ENCODE data around the gene CD44. TPM values are rescaled to one million over a fixed set of nuclear protein-coding genes. Genes with fewer than 3 reads are reported as not detected.

Gene CD44
- total RNA-seq, 4 donors from 2014 or later, result 19.5 to 32.5 (median 29.2) TPM

GRCh38 chr11:35102267-35102666 is 36.7 kb upstream of the CD44 start:
- Histone ChIP-seq H3K27me3 (no peaks in the 10 kb centered on the region), H3K27ac (no peak overlapping the region), H3K9me3 (no peaks in the 10 kb centered on the region), H3K4me1 (peaks cover 16 to 17% of the 10 kb centered on the region in 2 donors), H3K4me3 (no peak overlapping the region), H3K36me3 (no peaks in the 10 kb centered on the region)
- intact Hi-C loops (cut with DNase I; ENCODE audit: low total_unique reads), result no loop called here
- ATAC-seq (no peak), DNase-seq (no peak)
- TF ChIP-seq CTCF (IDR thresholded peaks at IDR 0.05 in 4 of 5, conservative IDR thresholded peaks at IDR 0.05 in 1 of 5) (no peak), POLR2A (IDR thresholded peaks at IDR 0.05) (no peak)
- in situ Hi-C loops (cut with MboI; ENCODE audit: low sequenced_read_pairs in 4 of 4), result no loop called here

GRCh38 chr11:35103366-35104208 is 35.4 kb upstream of the CD44 start:
- DNase-seq, result no peak
- Histone ChIP-seq H3K27me3 (no peaks in the 10 kb centered on the region), H3K9me3 (no peaks in the 10 kb centered on the region), H3K27ac (no peak overlapping the region), H3K36me3 (no peaks in the 10 kb centered on the region), H3K4me3 (no peak overlapping the region), H3K4me1 (peaks cover 15 to 17% of the 10 kb centered on the region in 2 donors)
- intact Hi-C loops (cut with DNase I; ENCODE audit: low total_unique reads), result no loop called here
- in situ Hi-C loops (cut with MboI; ENCODE audit: low sequenced_read_pairs in 4 of 4), result no loop called here
- ATAC-seq, result no peak
- TF ChIP-seq POLR2A (IDR thresholded peaks at IDR 0.05), result no peak
- no peak for TF ChIP-seq CTCF (IDR thresholded peaks at IDR 0.05 in 4 of 5, conservative IDR thresholded peaks at IDR 0.05 in 1 of 5)

GRCh38 chr11:35104655-35105054 is 34.3 kb upstream of the CD44 start:
- no peaks in the 10 kb centered on the region for H3K9me3 ChIP-seq
- H3K4me3 ChIP-seq, result no peak overlapping the region
- H3K4me1 ChIP-seq, result peaks cover 5 to 14% of the 10 kb centered on the region in 2 donors
- H3K27ac ChIP-seq, result no peak overlapping the region
- DNase-seq (no peak), ATAC-seq (no peak)
- intact Hi-C loops (cut with DNase I; ENCODE audit: low total_unique reads) (no loop called here), in situ Hi-C loops (cut with MboI; ENCODE audit: low sequenced_read_pairs in 4 of 4) (no loop called here)
- H3K36me3 ChIP-seq, result no peaks in the 10 kb centered on the region
- no peak for TF ChIP-seq POLR2A (IDR thresholded peaks at IDR 0.05)
- no peak for TF ChIP-seq CTCF (IDR thresholded peaks at IDR 0.05 in 4 of 5, conservative IDR thresholded peaks at IDR 0.05 in 1 of 5)
- no peaks in the 10 kb centered on the region for H3K27me3 ChIP-seq

- Histone ChIP-seq H3K4me1 (peaks cover 3 to 6% of the 10 kb centered on the region in 2 donors), H3K9me3 (no peaks in the 10 kb centered on the region), H3K27ac (no peak overlapping the region), H3K4me3 (no peak overlapping the region), H3K27me3 (no peaks in the 10 kb centered on the region), H3K36me3 (no peaks in the 10 kb centered on the region)
- DNase-seq (no peak), ATAC-seq (no peak)
- in situ Hi-C loops (cut with MboI; ENCODE audit: low sequenced_read_pairs in 4 of 4), result no loop called here
- intact Hi-C loops (cut with DNase I; ENCODE audit: low total_unique reads), result no loop called here
- TF ChIP-seq CTCF (IDR thresholded peaks at IDR 0.05 in 4 of 5, conservative IDR thresholded peaks at IDR 0.05 in 1 of 5) (no peak), POLR2A (IDR thresholded peaks at IDR 0.05) (no peak)
Observed at GRCh38 chr11:35105319-35106079, 33.5 kb upstream of the CD44 start.

Data from gastrocnemius medialis (tissue), 4 donors.